ENCODE data around the gene TPI1.

DNA sequence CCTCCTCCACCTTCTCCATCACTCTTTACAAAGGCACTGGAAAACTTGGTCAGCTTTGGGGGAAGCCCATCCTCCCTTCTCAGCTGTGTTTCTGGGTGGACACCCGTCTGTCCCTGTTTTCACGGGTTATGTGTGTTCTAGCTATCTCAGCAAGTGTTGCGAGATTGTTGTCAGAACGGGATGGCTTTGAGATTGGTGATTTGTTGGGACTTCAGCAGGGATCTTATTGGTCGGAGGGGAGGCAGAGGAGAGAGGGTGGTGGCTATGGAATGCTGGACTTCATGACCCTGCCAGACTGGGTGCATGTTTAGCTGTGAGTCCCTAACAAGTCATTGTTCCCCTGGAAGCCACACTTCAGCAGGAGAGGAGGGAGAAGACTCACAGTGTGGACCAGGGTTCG, 13.3 kb upstream of the TPI1 start:
- TF ChIP-seq, protein P1, sequence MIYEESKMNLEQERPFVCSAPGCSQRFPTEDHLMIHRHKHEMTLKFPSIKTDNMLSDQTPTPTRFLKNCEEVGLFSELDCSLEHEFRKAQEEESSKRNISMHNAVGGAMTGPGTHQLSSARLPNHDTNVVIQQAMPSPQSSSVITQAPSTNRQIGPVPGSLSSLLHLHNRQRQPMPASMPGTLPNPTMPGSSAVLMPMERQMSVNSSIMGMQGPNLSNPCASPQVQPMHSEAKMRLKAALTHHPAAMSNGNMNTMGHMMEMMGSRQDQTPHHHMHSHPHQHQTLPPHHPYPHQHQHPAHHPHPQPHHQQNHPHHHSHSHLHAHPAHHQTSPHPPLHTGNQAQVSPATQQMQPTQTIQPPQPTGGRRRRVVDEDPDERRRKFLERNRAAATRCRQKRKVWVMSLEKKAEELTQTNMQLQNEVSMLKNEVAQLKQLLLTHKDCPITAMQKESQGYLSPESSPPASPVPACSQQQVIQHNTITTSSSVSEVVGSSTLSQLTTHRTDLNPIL (CRISPR knock-in tag; IDR thresholded peaks at IDR 0.05; ENCODE audit: low read depth), result no peak
- TF ChIP-seq GLIS3 (CRISPR knock-in tag; IDR thresholded peaks at IDR 0.05), result no peak
- TF ChIP-seq ESRRG (CRISPR knock-in tag; IDR thresholded peaks at IDR 0.05), result no peak
- no peak for TF ChIP-seq CSDC2 (CRISPR knock-in tag; IDR thresholded peaks at IDR 0.05)
- no peak for TF ChIP-seq ZFP30 (CRISPR knock-in tag; IDR thresholded peaks at IDR 0.05)

Measured in SK-N-SH treated with all-trans-retinoic acid at 6 μM for 48 hours (cell line).